PFSK-1 (cell line): ENCODE data around the gene GPR52.

ENCODE experiments used
- FOXP2 ChIP-seq: optimal IDR thresholded peaks from 2 replicates; pipeline ENCODE3; 2011; ENCODE audit warnings: borderline replicate concordance, control low read depth, inconsistent platforms; ENCODE audit not compliant: insufficient read depth; ENCODE audit errors: extremely low read length, extremely low read depth
- POLR2AphosphoS5 ChIP-seq: IDR thresholded peaks from 2 replicates; pipeline ENCODE4 v1.6.1; 2012; ENCODE audit warnings: low read depth, mild to moderate bottlenecking, control low read depth, low read length, moderate library complexity
- REST ChIP-seq, 2 experiments: IDR thresholded peaks; 2 replicates each; pipeline versions ENCODE4 v1.6.1 to v1.8.0; 2011 to 2012; ENCODE audit warnings: low read depth in 2 of 2, low read length in 2 of 2, control low read depth in 1 of 2, inconsistent platforms in 1 of 2, mild to moderate bottlenecking in 1 of 2, moderate library complexity in 1 of 2; ENCODE audit not compliant: insufficient read depth in 1 of 2
- SIN3A ChIP-seq: IDR thresholded peaks from 2 replicates; pipeline ENCODE4 v1.6.1; 2012; ENCODE audit warnings: mild to moderate bottlenecking, low read length, moderate library complexity, borderline replicate concordance; ENCODE audit not compliant: insufficient read depth
- TAF1 ChIP-seq: IDR thresholded peaks from 2 replicates; pipeline ENCODE4 v1.6.1; 2012; ENCODE audit warnings: low read length, control low read depth, borderline replicate concordance; ENCODE audit not compliant: insufficient read depth

GPR52 gene

GRCh38 chr1:174417921-174418320, 29.8 kb upstream of the GPR52 start:
- TF ChIP-seq FOXP2, result no peak
- TF ChIP-seq SIN3A, result no peak
- no peak for TF ChIP-seq TAF1
- no peak for TF ChIP-seq POLR2AphosphoS5
- no peak for TF ChIP-seq REST (IDR thresholded peaks at IDR 0.05; ENCODE audit: insufficient read depth in 1 of 2, low read depth in 2 of 2, low read length in 2 of 2)

- TF ChIP-seq FOXP2 (no peak), REST (IDR thresholded peaks at IDR 0.05; ENCODE audit: insufficient read depth in 1 of 2, low read depth in 2 of 2, low read length in 2 of 2) (no peak), POLR2AphosphoS5 (no peak), TAF1 (no peak)
Measured at GRCh38 chr1:174425121-174425520, 22.6 kb upstream of the GPR52 start.

- TF ChIP-seq POLR2AphosphoS5, result no peak
- TF ChIP-seq TAF1, result no peak
- no peak for TF ChIP-seq SIN3A
- TF ChIP-seq REST (IDR thresholded peaks at IDR 0.05; ENCODE audit: insufficient read depth in 1 of 2, low read depth in 2 of 2, low read length in 2 of 2), result no peak
- TF ChIP-seq FOXP2, result no peak
Measured at GRCh38 chr1:174426153-174426552, 21.6 kb upstream of the GPR52 start.

GRCh38 chr1:174428033-174428432, 19.7 kb upstream of the GPR52 start:
- TF ChIP-seq POLR2AphosphoS5 (no peak), TAF1 (no peak), FOXP2 (no peak), REST (IDR thresholded peaks at IDR 0.05; ENCODE audit: insufficient read depth in 1 of 2, low read depth in 2 of 2, low read length in 2 of 2) (no peak), SIN3A (no peak)

- no peak for TF ChIP-seq SIN3A
- TF ChIP-seq TAF1, result no peak
- TF ChIP-seq POLR2AphosphoS5, result no peak
- no peak for TF ChIP-seq REST (IDR thresholded peaks at IDR 0.05; ENCODE audit: insufficient read depth in 1 of 2, low read depth in 2 of 2, low read length in 2 of 2)
- no peak for TF ChIP-seq FOXP2
Measured at GRCh38 chr1:174428739-174429138, 19.0 kb upstream of the GPR52 start.
